HCT116 (cell line): ENCODE data around the gene ABTB2. TPM values are rescaled to one million over a fixed set of nuclear protein-coding genes. Genes with fewer than 3 reads are reported as not detected.

ENCODE experiments used
- ATAC-seq: fragments of 200-7000 bp; cut with Tn5 transposase; 2 replicates; pipeline ENCODE4 v1.9.1; 2020; ENCODE audit warnings: mild to moderate bottlenecking, moderate library complexity
- BruUV-seq: library from RNA; stranded (reverse); fragments of 400-500 nt; replicated peaks from 2 replicates; lab custom pipeline; 2021; lab: Mats Ljungman, UMichigan
- CTCF ChIA-PET: fragments of 300-600 bp; sonication (Branson Sonifier 250); formaldehyde crosslinking; loops from one replicate; lab custom pipeline; 2021; ENCODE audit warnings: antibody characterized with exemption; lab: Charles Lee
- POLR2A ChIA-PET: fragments of 300-600, 350-600 bp; sonication (Branson Sonifier 250); formaldehyde crosslinking; loops from one replicate; lab custom pipeline; 2021; ENCODE audit warnings: antibody characterized with exemption; lab: Charles Lee
- RAD21 ChIA-PET, 2 experiments: fragments of 300-600 bp; sonication (Branson Sonifier 250); formaldehyde crosslinking; loops; one replicate each; lab custom pipeline; 2023; ENCODE audit warnings: low total read pairs in 2 of 2; ENCODE audit not compliant: uncharacterized antibody in 2 of 2, unreplicated experiment in 2 of 2, low non-redundant PET in 1 of 2; lab: Charles Lee
- DNase-seq: peaks from one replicate; pipeline ENCODE4 v3.0.0-alpha.2; 2010; ENCODE audit warnings: low read depth, low spot score
- H2AFZ ChIP-seq: fragments of 200-600 bp; shearing (Covaris generic), sonication (generic); 2 replicates; pipeline ENCODE4 v1.6.1; 2017; ENCODE audit warnings: low read depth, mixed run types, mixed read lengths, antibody characterized with exemption, low read length; ENCODE audit not compliant: poor library complexity, severe bottlenecking
- H3K27ac ChIP-seq: 2 replicates; pipeline ENCODE4 v1.5.1; 2012; ENCODE audit warnings: low read depth, low read length
- H3K27me3 ChIP-seq: fragments of 200-600 bp; sonication (generic); 2 replicates; pipeline ENCODE4 v1.6.1; 2016; ENCODE audit warnings: mixed run types, low read length, mixed read lengths; ENCODE audit not compliant: insufficient read depth
- H3K36me3 ChIP-seq, 2 experiments: fragments of 200-500 bp in 1 of 2; fragments of 200-600 bp in 1 of 2; sonication (Bioruptor generic) in 1 of 2; sonication (generic) in 1 of 2; 2 replicates each; pipeline versions ENCODE4 v1.5.1 to v1.6.1; 2014 to 2016; ENCODE audit warnings: low read length in 2 of 2, inconsistent platforms in 1 of 2, mixed read lengths in 1 of 2, mixed run types in 1 of 2; ENCODE audit not compliant: insufficient read depth in 2 of 2, control insufficient read depth in 1 of 2
- H3K4me1 ChIP-seq, 2 experiments: fragments of 200-600 bp in 1 of 2; sonication (generic) in 1 of 2; 2 replicates each; pipeline versions ENCODE4 v1.5.1 to v1.6.1; 2012 to 2017; ENCODE audit warnings: low read length in 2 of 2, inconsistent platforms in 1 of 2, mild to moderate bottlenecking in 1 of 2, mixed read lengths in 1 of 2, mixed run types in 1 of 2, moderate library complexity in 1 of 2; ENCODE audit not compliant: insufficient read depth in 2 of 2, control insufficient read depth in 1 of 2
- H3K4me2 ChIP-seq: fragments of 200-600 bp; sonication (generic); 2 replicates; pipeline ENCODE4 v1.6.1; 2017; ENCODE audit warnings: mixed run types, low read length, mixed read lengths
- H3K4me3 ChIP-seq, 2 experiments: fragments of 200-600 bp in 1 of 2; sonication (generic) in 1 of 2; replicated peaks in 1 of 2; 2 replicates each; pipeline ENCODE4 v1.5.1; 2011 to 2016; ENCODE audit warnings: low read length in 2 of 2, control low read depth in 1 of 2, low read depth in 1 of 2, mild to moderate bottlenecking in 1 of 2, mixed read lengths in 1 of 2, mixed run types in 1 of 2
- H3K79me2 ChIP-seq: fragments of 200-600 bp; sonication (generic); 2 replicates; pipeline ENCODE4 v1.6.1; 2017; ENCODE audit warnings: mild to moderate bottlenecking, mixed run types, low read length, moderate library complexity, mixed read lengths; ENCODE audit not compliant: insufficient read depth
- H3K9ac ChIP-seq: fragments of 200-600 bp; sonication (generic); 2 replicates; pipeline ENCODE4 v1.6.1; 2016; ENCODE audit warnings: low read length, mixed read lengths
- H3K9me2 ChIP-seq: fragments of 200-600 bp; sonication (generic), shearing (Covaris generic); 2 replicates; pipeline ENCODE4 v1.6.1; 2017; ENCODE audit warnings: mixed run types, mild to moderate bottlenecking, moderate library complexity; ENCODE audit not compliant: insufficient read depth
- H3K9me3 ChIP-seq, 2 experiments: fragments of 200-500 bp in 1 of 2; fragments of 200-600 bp in 1 of 2; sonication (Bioruptor generic) in 1 of 2; sonication (generic) in 1 of 2; 2 replicates each; pipeline ENCODE4 v1.6.1; 2014 to 2017; ENCODE audit warnings: low read length in 2 of 2, mixed read lengths in 2 of 2, inconsistent platforms in 1 of 2, low read depth in 1 of 2, mild to moderate bottlenecking in 1 of 2, mixed run types in 1 of 2, moderate library complexity in 1 of 2; ENCODE audit not compliant: control insufficient read depth in 1 of 2, insufficient read depth in 1 of 2
- H4K20me1 ChIP-seq: fragments of 200-600 bp; sonication (generic), shearing (Covaris generic); 2 replicates; pipeline ENCODE4 v1.6.1; 2017; ENCODE audit warnings: mixed run types, mild to moderate bottlenecking, moderate library complexity; ENCODE audit not compliant: insufficient read depth
- CBX3 ChIP-seq: IDR thresholded peaks from 2 replicates; pipeline ENCODE4 v1.6.1; 2012; ENCODE audit warnings: low read depth
- ELF1 ChIP-seq: IDR thresholded peaks from 2 replicates; pipeline ENCODE4 v1.6.1; 2012; ENCODE audit warnings: low read depth, borderline replicate concordance
- EZH2phosphoT487 ChIP-seq: fragments of 200-600 bp; IDR thresholded peaks from 2 replicates; pipeline ENCODE4 v1.6.1; 2018; ENCODE audit warnings: antibody characterized with exemption, borderline replicate concordance
- MAX ChIP-seq: IDR thresholded peaks from 2 replicates; pipeline ENCODE4 v1.6.1; 2012
- POLR2A ChIP-seq: IDR thresholded peaks from 2 replicates; pipeline ENCODE4 v1.7.0; 2011; ENCODE audit warnings: borderline replicate concordance; ENCODE audit not compliant: insufficient read depth, insufficient read length; ENCODE audit errors: extremely low read depth
- POLR2AphosphoS5 ChIP-seq: IDR thresholded peaks from 2 replicates; pipeline ENCODE4 v1.6.1; 2011; ENCODE audit warnings: mild to moderate bottlenecking, low read depth, low read length, moderate library complexity
- REST ChIP-seq: IDR thresholded peaks from 2 replicates; pipeline ENCODE4 v1.6.1; 2012; ENCODE audit warnings: low read depth
- SIN3A ChIP-seq: IDR thresholded peaks from 2 replicates; pipeline ENCODE4 v1.6.1; 2012; ENCODE audit warnings: low read depth
- SP1 ChIP-seq: IDR thresholded peaks from 2 replicates; pipeline ENCODE4 v1.6.1; 2012; ENCODE audit warnings: low read depth
- TCF7L2 ChIP-seq: IDR thresholded peaks from 2 replicates; pipeline ENCODE4 v1.7.0; 2011; ENCODE audit warnings: borderline replicate concordance, inconsistent platforms; ENCODE audit not compliant: insufficient read depth, insufficient read length; ENCODE audit errors: extremely low read depth
- YY1 ChIP-seq: IDR thresholded peaks from 2 replicates; pipeline ENCODE4 v1.6.1; 2011; ENCODE audit warnings: low read length, low read depth, moderate library complexity, mild to moderate bottlenecking; ENCODE audit not compliant: insufficient replicate concordance; ENCODE audit errors: extremely low read depth
- ZBTB33 ChIP-seq: IDR thresholded peaks from 2 replicates; pipeline ENCODE4 v1.6.1; 2011; ENCODE audit warnings: mild to moderate bottlenecking, low read length, moderate library complexity; ENCODE audit not compliant: insufficient replicate concordance; ENCODE audit errors: extremely low read depth
- ZFX ChIP-seq: fragments of 450-650 bp; IDR thresholded peaks from 2 replicates; pipeline ENCODE4 v1.6.1; 2017
- ZNF274 ChIP-seq: fragments of 200-500 bp; sonication (Bioruptor generic); IDR thresholded peaks from 2 replicates; pipeline ENCODE4 v1.6.1; 2014; ENCODE audit warnings: mild to moderate bottlenecking, low read depth, low read length, inconsistent platforms
- intact Hi-C: fragments of 100-400 bp; cut with micrococcal nuclease; formaldehyde crosslinking; loops from 2 replicates; pipeline ENCODE4 v1.10.0; 2022
- total RNA-seq: library from RNA; stranded (reverse); gene quantifications from one replicate; pipeline ENCODE4 v1.2.1, GENCODE V29; 2021; ENCODE audit not compliant: unreplicated experiment

The ABTB2 gene
- total RNA-seq, 1 experiment from 2014 or later = 6.8 TPM

- H3K27ac ChIP-seq = no peak overlapping the region
- no peaks in the 10 kb centered on the region for H3K4me1 ChIP-seq
- no peaks in the 10 kb centered on the region for H4K20me1 ChIP-seq
- no TSS peak for BruUV-seq
- ATAC-seq = no peak
- no peaks in the 10 kb centered on the region for H3K9me3 ChIP-seq
- DNase-seq = no peak
- ChIA-PET RAD21 (no interaction called here), POLR2A (no interaction called here)
- H3K4me3 ChIP-seq = no peak overlapping the region
- H3K9me2 ChIP-seq = no peaks in the 10 kb centered on the region
- no peaks in the 10 kb centered on the region for H3K27me3 ChIP-seq
- no peak for TF ChIP-seq ZNF274
- no peak for TF ChIP-seq POLR2A
- TF ChIP-seq CBX3 = no peak
- no peak for TF ChIP-seq TCF7L2
- no peak for TF ChIP-seq MAX
- no peak for TF ChIP-seq SP1
- no peak for TF ChIP-seq YY1
- TF ChIP-seq ZFX = no peak
- TF ChIP-seq, all 23 proteins: peak for 0
- Histone ChIP-seq H3K9ac (no peak overlapping the region), H3K4me2 (no peak overlapping the region), H2AFZ (no peak overlapping the region), H3K79me2 (no peaks in the 10 kb centered on the region), H3K36me3 (no peaks in the 10 kb centered on the region)
- intact Hi-C loops = no loop called here
- CTCF ChIA-PET = no interaction called here
Measured at GRCh38 chr11:34397120-34397519, 39.3 kb upstream of the ABTB2 start.

- no peaks in the 10 kb centered on the region for H3K36me3 ChIP-seq
- H3K4me2 ChIP-seq = no peak overlapping the region; the same call in 1 of the 2 replicates
- no peaks in the 10 kb centered on the region for H3K79me2 ChIP-seq
- TF ChIP-seq REST (no peak), POLR2A (no peak), ELF1 (no peak), ZBTB33 (no peak), SP1 (no peak), EZH2phosphoT487 (no peak), POLR2AphosphoS5 (no peak), SIN3A (no peak)
- ChIA-PET RAD21 (no interaction called here), CTCF (interaction anchor here (0.7 to 1.0 kb wide), 2 partner anchors 46 to 222 kb away, joined by 3 to 4 read pairs; no protein-coding TSS in a partner anchor), POLR2A (no interaction called here)
- no peaks in the 10 kb centered on the region for H4K20me1 ChIP-seq
- no TSS peak for BruUV-seq
- no peak overlapping the region for H3K27ac ChIP-seq
- H3K4me1 ChIP-seq = no peaks in the 10 kb centered on the region
- no peak overlapping the region for H3K4me3 ChIP-seq
- no peaks in the 10 kb centered on the region for H3K9me3 ChIP-seq
- no peaks in the 10 kb centered on the region for H3K27me3 ChIP-seq
- no peak overlapping the region for H3K9ac ChIP-seq
- H2AFZ ChIP-seq = no peak overlapping the region
- ATAC-seq = no peak
- H3K9me2 ChIP-seq = no peaks in the 10 kb centered on the region
- DNase-seq = no peak
- intact Hi-C loops = no loop called here
Measured at GRCh38 chr11:34395916-34396550, 38.2 kb upstream of the ABTB2 start.
